Transverse colon (tissue), 4 donors: ENCODE data around the gene MEF2B.

Experiments
- CTCF ChIP-seq, 5 experiments: fragments of 200-600 bp in 3 of 5; fragments of 450-650 bp in 2 of 5; sonication (generic) in 3 of 5; IDR thresholded peaks; 1 replicate in 2 of 5; 2 replicates in 3 of 5; pipeline ENCODE4 v1.5.1; 2016 to 2017; ENCODE audit warnings: antibody characterized with exemption in 5 of 5, inconsistent platforms in 3 of 5, mild to moderate bottlenecking in 2 of 5, moderate library complexity in 1 of 5
- EP300 ChIP-seq: sonication (generic); formaldehyde crosslinking; IDR thresholded peaks from one replicate; pipeline ENCODE4 v1.6.1; 2017; ENCODE audit warnings: antibody characterized with exemption, low read depth
- POLR2A ChIP-seq: fragments of 450-650 bp; IDR thresholded peaks from one replicate; pipeline ENCODE4 v1.6.1; 2016; ENCODE audit warnings: antibody characterized with exemption, mild to moderate bottlenecking, moderate library complexity
- POLR2AphosphoS5 ChIP-seq, 3 donors: sonication (generic); formaldehyde crosslinking; IDR thresholded peaks; one replicate each; pipeline ENCODE4 v1.6.1; 2016; ENCODE audit warnings: antibody characterized with exemption in 3 of 3

- peak in 1 of 5 experiments; percentile 46 for TF ChIP-seq CTCF (IDR thresholded peaks at IDR 0.05)
- TF ChIP-seq POLR2A = no peak
- TF ChIP-seq EP300 = no peak
- peak in 1 of 3 donors; percentile 45 for TF ChIP-seq POLR2AphosphoS5 (IDR thresholded peaks at IDR 0.05)
Measured at GRCh38 chr19:19096641-19097627, 73.1 kb downstream of the MEF2B start.
